Measurements from ENCODE around the gene IGSF21.

IGSF21 gene

GRCh38 chr1:18097206-18097605 is 10.4 kb upstream of the IGSF21 start:
- no peak for DNase-seq (ENCODE audit: low spot score)

GRCh38 chr1:18099026-18099425 is 8.6 kb upstream of the IGSF21 start:
- no peak for DNase-seq (ENCODE audit: low spot score)

GRCh38 chr1:18100060-18100459 is 7.5 kb upstream of the IGSF21 start:
- DNase-seq (ENCODE audit: low spot score): no peak

GRCh38 chr1:18100491-18101063 is 7.0 kb upstream of the IGSF21 start:
- DNase-seq (ENCODE audit: low spot score): peak; percentile 84

GRCh38 chr1:18101508-18101907 is 6.1 kb upstream of the IGSF21 start:
- no peak for DNase-seq (ENCODE audit: low spot score)

- no peak for DNase-seq (ENCODE audit: low spot score)
Observed at GRCh38 chr1:18103788-18104421, 3.7 kb upstream of the IGSF21 start.

GRCh38 chr1:18104546-18105100 is 3.0 kb upstream of the IGSF21 start:
- DNase-seq (ENCODE audit: low spot score): peak; percentile 48

GRCh38 chr1:18105196-18105595 is 2.4 kb upstream of the IGSF21 start:
- no peak for DNase-seq (ENCODE audit: low spot score)

GRCh38 chr1:18108299-18109057 is 880 bp downstream of the IGSF21 start:
- DNase-seq (ENCODE audit: low spot score): no peak

GRCh38 chr1:18109058-18109755 is 1.6 kb downstream of the IGSF21 start:
- DNase-seq (ENCODE audit: low spot score): no peak

- peak; percentile 61 for DNase-seq (ENCODE audit: low spot score)
Observed at GRCh38 chr1:18109756-18110597, 2.4 kb downstream of the IGSF21 start.

- DNase-seq (ENCODE audit: low spot score): no peak
Observed at GRCh38 chr1:18110598-18110939, 3.0 kb downstream of the IGSF21 start.

GRCh38 chr1:18110968-18111367 is 3.4 kb downstream of the IGSF21 start:
- DNase-seq (ENCODE audit: low spot score): no peak

GRCh38 chr1:18111605-18112297 is 4.2 kb downstream of the IGSF21 start:
- DNase-seq (ENCODE audit: low spot score): no peak

- no peak for DNase-seq (ENCODE audit: low spot score)
Observed at GRCh38 chr1:18112611-18113010, 5.0 kb downstream of the IGSF21 start.

- no peak for DNase-seq (ENCODE audit: low spot score)
Observed at GRCh38 chr1:18114726-18115410, 7.3 kb downstream of the IGSF21 start.

GRCh38 chr1:18116777-18117176 is 9.2 kb downstream of the IGSF21 start:
- no peak for DNase-seq (ENCODE audit: low spot score)

- DNase-seq (ENCODE audit: low spot score): no peak
Observed at GRCh38 chr1:18118078-18118477, 10.5 kb downstream of the IGSF21 start.

GRCh38 chr1:18118491-18118890 is 10.9 kb downstream of the IGSF21 start:
- DNase-seq (ENCODE audit: low spot score): no peak

GRCh38 chr1:18119289-18119688 is 11.7 kb downstream of the IGSF21 start:
- no peak for DNase-seq (ENCODE audit: low spot score)

Data from GM03348 (cell line).